Skeletal muscle tissue (tissue), 4 donors: Measurements from ENCODE around the gene NAP1L4. TPM values are rescaled to one million over a fixed set of nuclear protein-coding genes. Genes with fewer than 3 reads are reported as not detected.
A peak's percentile ranks its signal among the peaks of the same experiment; 100 is the strongest.

Experiments
- H3K27ac ChIP-seq: one replicate; pipeline ENCODE4 v1.7.0; 2013; ENCODE audit warnings: mild to moderate bottlenecking, low read depth, low read length, inconsistent platforms
- H3K27me3 ChIP-seq, 3 donors: one replicate each; pipeline ENCODE4 v1.7.0; 2013; ENCODE audit warnings: low read length in 3 of 3; ENCODE audit not compliant: control insufficient read depth in 3 of 3, insufficient read depth in 3 of 3
- H3K36me3 ChIP-seq, 3 donors: one replicate each; pipeline ENCODE4 v1.7.0; 2013; ENCODE audit warnings: low read length in 3 of 3; ENCODE audit not compliant: control insufficient read depth in 3 of 3, insufficient read depth in 3 of 3
- H3K4me1 ChIP-seq, 3 donors: one replicate each; pipeline ENCODE4 v1.7.0; 2013; ENCODE audit warnings: low read length in 3 of 3, mild to moderate bottlenecking in 3 of 3; ENCODE audit not compliant: control insufficient read depth in 3 of 3, insufficient read depth in 3 of 3
- H3K4me3 ChIP-seq, 3 donors: one replicate each; pipeline ENCODE4 v1.7.0; 2013; ENCODE audit warnings: low read length in 3 of 3
- H3K9ac ChIP-seq, 3 donors: one replicate each; pipeline ENCODE4 v1.7.0; 2013; ENCODE audit warnings: low read length in 3 of 3, mild to moderate bottlenecking in 3 of 3, moderate library complexity in 2 of 3, low read depth in 1 of 3
- H3K9me3 ChIP-seq, 3 donors: one replicate each; pipeline ENCODE4 v1.7.0; 2013; ENCODE audit warnings: low read length in 3 of 3; ENCODE audit not compliant: control insufficient read depth in 3 of 3
- total RNA-seq: library from RNA; depleted of rRNA; stranded (reverse); fragments of >200 nt; gene quantifications from one replicate; pipeline ENCODE4 v1.2.3, GENCODE V29; 2014
- donor health status: Osteomylitis.

The NAP1L4 gene, protein sequence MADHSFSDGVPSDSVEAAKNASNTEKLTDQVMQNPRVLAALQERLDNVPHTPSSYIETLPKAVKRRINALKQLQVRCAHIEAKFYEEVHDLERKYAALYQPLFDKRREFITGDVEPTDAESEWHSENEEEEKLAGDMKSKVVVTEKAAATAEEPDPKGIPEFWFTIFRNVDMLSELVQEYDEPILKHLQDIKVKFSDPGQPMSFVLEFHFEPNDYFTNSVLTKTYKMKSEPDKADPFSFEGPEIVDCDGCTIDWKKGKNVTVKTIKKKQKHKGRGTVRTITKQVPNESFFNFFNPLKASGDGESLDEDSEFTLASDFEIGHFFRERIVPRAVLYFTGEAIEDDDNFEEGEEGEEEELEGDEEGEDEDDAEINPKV
- 148 TPM for total RNA-seq

DNA sequence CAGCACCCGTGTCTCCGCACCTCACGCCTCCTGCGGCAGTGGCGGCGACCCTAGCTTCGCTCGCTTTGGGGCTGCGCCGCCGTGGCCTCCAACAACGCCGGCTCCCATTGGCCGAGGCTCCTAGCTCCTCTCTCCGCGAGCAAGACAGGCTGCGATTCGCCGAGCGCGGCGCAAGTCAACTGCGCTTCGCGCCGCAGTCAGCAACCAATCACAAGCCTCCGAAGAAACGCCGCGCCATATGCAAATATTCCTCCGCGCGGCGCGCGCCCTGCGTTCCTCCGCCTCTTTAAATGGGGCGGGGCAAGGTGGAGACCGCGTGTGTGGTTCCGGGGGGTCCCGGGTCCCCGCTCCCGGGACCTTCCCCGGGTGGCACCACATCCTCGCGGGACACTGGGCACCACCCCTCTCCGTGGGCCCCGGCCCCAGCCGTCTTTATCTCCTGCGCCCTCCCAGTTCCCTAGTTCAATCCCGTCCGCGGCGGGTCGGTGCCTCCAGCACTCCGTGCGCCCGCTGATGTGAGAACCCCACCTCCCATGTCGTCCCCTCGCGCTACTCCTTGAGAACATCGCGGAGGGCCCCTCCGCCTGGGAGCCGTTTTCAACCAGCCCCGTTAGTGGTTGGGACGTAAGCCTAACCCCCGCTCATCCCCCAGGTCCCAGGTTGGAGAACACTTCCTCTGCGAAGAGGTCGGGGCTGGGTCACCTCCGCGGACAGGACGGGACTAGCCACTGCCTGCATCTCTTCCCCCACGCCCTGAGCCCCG is at the start of gene NAP1L4:
NAP1L4 (minus strand) TSS at position 96 of the 763 bp plus-strand sequence. CDS start 13,109 bp downstream, outside the sequence.
- H3K4me1 ChIP-seq = peaks cover 44 to 47% (median 46%) of the 10 kb centered on the region in 3 donors
- peak within 1 kb of the TSS; percentile 85 to 91 (median 88) for H3K4me3 ChIP-seq
- H3K36me3 ChIP-seq = no peaks in the 10 kb centered on the region

DNA sequence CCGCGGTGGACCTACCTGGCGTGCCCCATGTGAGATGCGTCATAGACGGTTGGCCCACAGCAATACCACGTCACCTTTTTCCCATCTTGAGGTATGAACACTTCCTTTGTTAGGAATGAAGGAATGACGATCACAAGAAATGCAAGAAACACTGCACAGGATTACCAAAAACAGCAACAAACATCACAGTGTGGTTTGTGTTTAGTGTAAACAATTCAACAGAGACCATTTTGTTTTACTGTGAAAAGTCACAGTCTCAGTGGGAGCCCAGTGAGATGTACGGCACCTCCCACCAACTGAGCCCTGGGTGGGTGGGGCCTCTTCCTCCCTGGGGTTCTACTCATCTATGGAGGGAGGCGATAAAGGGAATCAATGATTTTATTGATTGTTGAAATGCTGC is 48.8 kb upstream of the NAP1L4 start:
- Histone ChIP-seq H3K27me3 (no peaks in the 10 kb centered on the region), H3K4me3 (no peak overlapping the region), H3K27ac (peak overlapping the region; percentile 91), H3K36me3 (peaks cover 31 to 41% (median 36%) of the 10 kb centered on the region in 3 donors), H3K9me3 (no peaks in the 10 kb centered on the region), H3K4me1 (peaks cover 37 to 59% (median 55%) of the 10 kb centered on the region in 3 donors), H3K9ac (no peak overlapping the region)

More for the DNA sequence above, at the start of gene NAP1L4:
- peak within 1 kb of the TSS; percentile 88 to 94 (median 93) for H3K9ac ChIP-seq
- no peaks in the 10 kb centered on the region for H3K9me3 ChIP-seq
- peak within 1 kb of the TSS; percentile 89 for H3K27ac ChIP-seq
- no peaks in the 10 kb centered on the region for H3K27me3 ChIP-seq

DNA sequence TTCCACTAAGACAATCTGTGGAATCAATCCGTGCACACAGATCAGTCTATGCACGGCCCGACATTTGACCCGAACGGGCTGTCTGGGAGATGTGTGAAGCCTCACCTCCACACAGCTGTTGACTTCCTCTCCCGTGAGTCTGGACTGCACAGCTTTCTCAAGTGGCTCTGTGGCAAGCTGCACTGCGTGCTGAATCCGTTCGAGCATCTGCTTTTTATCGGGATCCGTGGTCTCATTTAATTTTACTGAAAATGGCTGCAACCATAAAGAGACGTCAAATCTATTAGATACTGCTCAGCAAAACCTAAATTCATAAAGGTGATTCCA is 45.8 kb upstream of the NAP1L4 start:
- Histone ChIP-seq H3K9me3 (no peaks in the 10 kb centered on the region), H3K27me3 (no peaks in the 10 kb centered on the region), H3K27ac (no peak overlapping the region), H3K9ac (no peak overlapping the region), H3K4me3 (no peak overlapping the region), H3K36me3 (peaks cover 30 to 50% (median 38%) of the 10 kb centered on the region in 3 donors), H3K4me1 (peaks cover 19 to 31% (median 28%) of the 10 kb centered on the region in 3 donors)

DNA sequence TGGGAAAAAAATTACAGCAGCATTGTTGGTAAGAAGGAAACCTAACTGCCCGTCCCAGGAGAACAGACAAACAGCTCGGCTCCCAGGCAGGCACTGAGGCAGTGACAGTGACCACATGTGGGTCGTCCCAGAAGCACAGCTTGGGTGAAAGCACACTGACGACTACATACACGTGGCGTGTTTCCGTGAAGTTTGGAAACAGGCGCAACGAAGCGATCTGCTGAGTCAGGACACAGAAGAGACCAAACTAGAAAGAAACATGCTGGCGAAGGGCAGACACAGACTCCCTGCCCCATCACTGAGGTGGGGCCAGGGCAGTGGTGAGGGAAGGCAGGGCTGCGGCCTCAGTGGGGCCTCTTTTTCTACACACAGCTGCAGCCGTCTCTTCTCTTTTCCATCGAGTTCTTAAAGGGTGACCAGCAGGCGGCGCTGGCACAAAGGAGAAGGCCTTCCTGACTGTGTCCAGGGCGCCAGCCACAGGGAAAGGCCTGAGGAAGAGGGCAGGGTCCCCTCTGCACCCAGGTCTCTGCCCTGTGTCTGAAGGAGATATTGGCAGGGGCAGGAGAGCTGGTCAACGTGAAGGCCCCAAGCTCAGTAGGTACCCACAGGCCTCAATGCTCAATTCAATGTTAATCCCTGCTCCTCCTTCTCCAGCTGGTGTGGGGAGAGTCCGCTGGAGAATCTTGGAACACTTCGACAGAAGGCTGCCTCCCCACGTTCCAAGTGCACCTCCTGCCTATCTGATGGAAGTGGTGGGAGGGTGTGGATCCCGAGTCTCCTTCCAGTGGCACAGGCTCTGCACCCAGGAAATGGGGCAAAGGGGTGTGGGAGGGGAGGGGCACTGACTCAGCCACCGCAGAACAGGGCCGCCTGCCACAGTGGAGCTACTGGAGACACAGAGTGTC is 45.2 kb upstream of the NAP1L4 start:
- H3K27ac ChIP-seq = peak overlapping the region; percentile 22
- H3K9ac ChIP-seq = no peak overlapping the region
- H3K4me1 ChIP-seq = peaks cover 13 to 24% (median 22%) of the 10 kb centered on the region in 3 donors
- no peaks in the 10 kb centered on the region for H3K27me3 ChIP-seq
- H3K9me3 ChIP-seq = no peaks in the 10 kb centered on the region
- H3K36me3 ChIP-seq = peaks cover 30 to 54% (median 38%) of the 10 kb centered on the region in 3 donors
- no peak overlapping the region for H3K4me3 ChIP-seq

DNA sequence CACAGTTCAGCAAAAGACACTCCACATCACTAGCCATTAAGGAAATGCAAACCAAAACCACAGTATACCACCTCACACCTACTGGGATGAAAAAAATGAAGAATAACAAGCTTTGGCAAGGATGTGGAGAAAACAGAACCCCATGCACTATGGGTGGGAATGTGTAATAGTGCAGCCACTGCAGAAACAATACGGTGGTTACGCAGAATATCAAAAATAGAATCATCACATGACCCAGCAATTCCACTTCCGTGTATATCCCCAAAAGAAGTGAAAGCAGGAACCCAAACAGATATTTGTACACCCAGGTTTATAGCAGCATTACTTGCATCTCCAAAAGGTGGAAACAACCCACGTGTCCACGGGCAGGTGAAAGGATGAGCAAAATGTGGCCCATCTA is 44.3 kb upstream of the NAP1L4 start:
- Histone ChIP-seq H3K9me3 (no peaks in the 10 kb centered on the region), H3K36me3 (peaks cover 30 to 55% (median 38%) of the 10 kb centered on the region in 3 donors), H3K9ac (no peak overlapping the region), H3K4me3 (no peak overlapping the region), H3K4me1 (peaks cover 4 to 16% (median 13%) of the 10 kb centered on the region in 3 donors), H3K27me3 (no peaks in the 10 kb centered on the region), H3K27ac (peak overlapping the region; percentile 22)

DNA sequence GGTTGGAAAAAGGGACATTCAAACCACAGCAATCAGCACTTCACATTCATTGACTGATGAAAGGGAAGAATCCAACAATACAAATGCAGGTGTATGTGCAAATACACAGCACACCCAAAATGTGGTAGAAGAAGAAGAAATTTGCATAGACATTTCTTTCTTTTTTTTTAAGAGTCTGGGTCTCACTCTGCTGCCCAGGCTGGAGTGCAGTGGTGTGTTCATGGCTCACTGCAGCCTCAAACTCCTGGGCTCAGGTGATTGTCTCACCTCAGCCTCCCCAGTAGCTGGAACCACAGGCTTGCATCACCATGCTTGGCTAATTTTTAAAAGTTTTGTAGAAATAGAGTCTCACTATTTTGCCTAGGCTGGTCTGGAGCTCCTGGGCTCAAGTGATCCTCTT is 43.2 kb upstream of the NAP1L4 start:
- no peaks in the 10 kb centered on the region for H3K27me3 ChIP-seq

DNA sequence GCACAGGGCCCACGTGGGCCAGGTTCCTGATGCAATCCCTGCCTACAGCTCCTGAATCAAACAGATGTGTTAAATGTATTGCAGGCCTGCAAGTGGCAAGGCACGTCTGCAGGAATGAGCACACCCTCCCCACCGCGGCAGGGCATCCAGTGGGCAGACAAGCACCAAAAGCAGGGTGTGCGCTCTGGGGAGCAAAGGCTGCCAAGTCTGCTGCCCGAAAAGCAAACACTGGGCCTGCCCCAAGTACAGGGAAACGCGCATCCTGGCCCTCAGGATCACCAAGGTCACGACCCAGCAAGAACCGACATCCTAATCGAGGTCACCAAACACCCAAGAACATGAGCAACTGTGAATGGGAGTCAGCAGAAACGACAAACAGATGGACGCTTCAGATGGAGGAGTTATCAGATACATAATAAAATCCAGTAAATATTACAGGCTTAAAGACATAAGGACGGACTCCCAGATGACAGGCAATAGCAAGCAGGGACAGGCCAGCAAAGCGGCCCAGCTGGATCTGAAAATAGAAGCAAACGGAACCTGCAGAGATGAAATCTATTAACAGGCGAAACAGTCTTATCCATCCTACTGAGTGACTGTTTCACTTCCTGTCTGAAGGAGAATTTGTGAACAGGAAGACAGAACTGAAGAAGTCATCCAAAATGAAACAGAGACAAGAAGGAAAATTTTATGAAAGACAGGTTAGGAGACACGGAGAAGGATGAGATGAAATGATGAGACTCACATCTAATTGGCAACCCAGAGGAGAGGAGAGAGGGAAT is 38.4 kb upstream of the NAP1L4 start:
- H3K27ac ChIP-seq = no peak overlapping the region
- H3K27me3 ChIP-seq = no peaks in the 10 kb centered on the region
- no peak overlapping the region for H3K4me3 ChIP-seq
- H3K36me3 ChIP-seq = peaks cover 33 to 54% (median 36%) of the 10 kb centered on the region in 3 donors
- H3K9me3 ChIP-seq = no peaks in the 10 kb centered on the region
- no peak overlapping the region for H3K9ac ChIP-seq
- H3K4me1 ChIP-seq = peaks cover 0 to 10% (median 10%) of the 10 kb centered on the region in 3 donors

More for the DNA sequence above, 43.2 kb upstream of the NAP1L4 start:
- H3K27ac ChIP-seq = no peak overlapping the region
- peaks cover 2 to 9% (median 6%) of the 10 kb centered on the region in 3 donors for H3K4me1 ChIP-seq
- no peak overlapping the region for H3K4me3 ChIP-seq
- H3K36me3 ChIP-seq = peaks cover 30 to 57% (median 39%) of the 10 kb centered on the region in 3 donors
- no peaks in the 10 kb centered on the region for H3K9me3 ChIP-seq
- H3K9ac ChIP-seq = no peak overlapping the region

DNA sequence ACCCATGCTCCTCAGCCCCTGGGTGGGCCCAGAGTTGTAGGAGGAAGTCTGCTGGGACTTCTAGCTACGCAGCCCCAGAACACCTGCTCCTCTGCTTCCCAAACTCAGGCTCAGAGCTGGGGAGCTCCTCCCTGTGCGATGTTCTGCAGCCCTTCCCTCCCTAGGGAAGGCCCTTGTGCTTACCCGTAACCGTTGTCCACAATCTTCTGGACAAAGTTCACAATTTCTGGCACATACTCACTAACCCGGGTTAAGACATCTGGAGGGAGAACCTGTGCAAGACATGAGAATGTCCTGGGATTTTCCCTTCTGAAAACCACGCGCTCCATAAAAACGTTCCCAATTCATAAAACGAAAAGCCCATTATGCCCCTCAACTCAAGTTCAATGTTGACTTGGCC is 36.7 kb upstream of the NAP1L4 start:
- no peaks in the 10 kb centered on the region for H3K9me3 ChIP-seq
- H3K4me1 ChIP-seq = peaks cover 0 to 10% (median 10%) of the 10 kb centered on the region in 3 donors
- H3K4me3 ChIP-seq = no peak overlapping the region
- H3K27ac ChIP-seq = no peak overlapping the region
- H3K36me3 ChIP-seq = peaks cover 29 to 49% (median 41%) of the 10 kb centered on the region in 3 donors
- no peak overlapping the region for H3K9ac ChIP-seq
- H3K27me3 ChIP-seq = no peaks in the 10 kb centered on the region

DNA sequence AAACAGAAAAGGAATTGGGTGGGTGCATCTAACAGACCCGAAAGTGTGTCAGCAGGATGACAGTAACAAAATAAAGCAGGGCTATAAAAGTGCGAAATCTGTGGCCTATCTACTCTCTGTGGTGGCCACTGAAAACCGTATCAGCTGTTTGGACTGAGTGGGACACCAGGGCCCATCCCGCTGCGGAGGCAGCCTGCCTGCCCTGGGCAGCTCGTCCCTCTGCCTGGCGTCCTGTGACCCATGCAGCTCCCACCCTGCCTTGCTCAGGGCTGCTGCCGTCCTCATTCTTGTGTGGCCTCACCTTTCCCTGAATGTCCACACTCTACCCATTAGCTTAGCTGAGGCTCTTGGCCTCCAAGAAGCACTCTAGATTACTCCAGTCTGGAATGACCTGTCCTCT is 34.7 kb upstream of the NAP1L4 start:
- Histone ChIP-seq H3K27ac (no peak overlapping the region), H3K4me3 (no peak overlapping the region), H3K27me3 (no peaks in the 10 kb centered on the region), H3K9me3 (no peaks in the 10 kb centered on the region), H3K9ac (no peak overlapping the region), H3K4me1 (peaks cover 3 to 18% (median 14%) of the 10 kb centered on the region in 3 donors), H3K36me3 (peaks cover 36 to 49% (median 42%) of the 10 kb centered on the region in 3 donors)
